Mesenchymal stem cell (in vitro differentiated cells and primary cell): ENCODE data around the gene RFWD3.

Source experiments
- DNase-seq: peaks from one replicate; pipeline ENCODE4 v3.0.0-alpha.2; 2013
- H2AFZ ChIP-seq: one replicate; pipeline ENCODE4 v1.6.1; 2013; ENCODE audit warnings: low read depth, mild to moderate bottlenecking, control low read depth, inconsistent platforms, low read length, moderate library complexity
- H2AK5ac ChIP-seq: 2 replicates; pipeline ENCODE4 v1.6.1; 2013; ENCODE audit warnings: low read length, moderate library complexity, mild to moderate bottlenecking, inconsistent platforms; ENCODE audit not compliant: severe bottlenecking
- H2BK120ac ChIP-seq: one replicate; pipeline ENCODE4 v1.6.1; 2013; ENCODE audit warnings: low read depth, mild to moderate bottlenecking, inconsistent platforms, low read length, moderate library complexity
- H2BK12ac ChIP-seq, 2 experiments: one replicate each; pipeline ENCODE4 v1.6.1; 2013; ENCODE audit warnings: inconsistent platforms in 2 of 2, low read length in 2 of 2, mild to moderate bottlenecking in 2 of 2, moderate library complexity in 2 of 2, control low read depth in 1 of 2
- H2BK15ac ChIP-seq: one replicate; pipeline ENCODE4 v1.6.1; 2013; ENCODE audit warnings: mild to moderate bottlenecking, low read depth, inconsistent platforms; ENCODE audit not compliant: poor library complexity, severe bottlenecking
- H2BK5ac ChIP-seq: 2 replicates; pipeline ENCODE4 v1.6.1; 2013; ENCODE audit warnings: low read depth, mild to moderate bottlenecking, low read length, control low read depth, inconsistent platforms; ENCODE audit not compliant: poor library complexity, severe bottlenecking
- H3K14ac ChIP-seq, 2 experiments: one replicate each; pipeline ENCODE4 v1.6.1; 2013; ENCODE audit warnings: inconsistent platforms in 2 of 2, low read length in 2 of 2, control low read depth in 1 of 2, mild to moderate bottlenecking in 1 of 2, moderate library complexity in 1 of 2
- H3K18ac ChIP-seq, 2 experiments: one replicate each; pipeline ENCODE4 v1.6.1; 2013; ENCODE audit warnings: inconsistent platforms in 2 of 2, low read length in 2 of 2, control low read depth in 1 of 2, low read depth in 1 of 2, mild to moderate bottlenecking in 1 of 2
- H3K23ac ChIP-seq, 2 experiments: one replicate each; pipeline ENCODE4 v1.6.1; 2013; ENCODE audit warnings: inconsistent platforms in 2 of 2, low read length in 2 of 2, mild to moderate bottlenecking in 2 of 2, moderate library complexity in 2 of 2, control low read depth in 1 of 2
- H3K27ac ChIP-seq: 2 replicates; pipeline ENCODE4 v1.5.1; 2013; ENCODE audit warnings: mild to moderate bottlenecking, moderate library complexity, low read length, control low read depth, inconsistent platforms; ENCODE audit not compliant: poor library complexity, severe bottlenecking
- H3K27me3 ChIP-seq, 2 experiments: 2 replicates each; pipeline versions ENCODE4 v1.6.1 to v1.7.0; 2013; ENCODE audit warnings: low read length in 2 of 2, mild to moderate bottlenecking in 2 of 2, moderate library complexity in 2 of 2, control low read depth in 1 of 2, inconsistent platforms in 1 of 2; ENCODE audit not compliant: control insufficient read depth in 1 of 2, insufficient read depth in 1 of 2
- H3K36me3 ChIP-seq, 2 experiments: 2 replicates each; pipeline versions ENCODE4 v1.6.1 to v1.7.0; 2013; ENCODE audit warnings: low read length in 2 of 2, control low read depth in 1 of 2, inconsistent platforms in 1 of 2, low read depth in 1 of 2, mild to moderate bottlenecking in 1 of 2; ENCODE audit not compliant: insufficient read depth in 2 of 2, control insufficient read depth in 1 of 2
- H3K4ac ChIP-seq, 2 experiments: one replicate each; pipeline ENCODE4 v1.6.1; 2013; ENCODE audit warnings: inconsistent platforms in 2 of 2, low read length in 2 of 2, mild to moderate bottlenecking in 2 of 2, moderate library complexity in 2 of 2, control low read depth in 1 of 2, low read depth in 1 of 2
- H3K4me1 ChIP-seq: 2 replicates; pipeline ENCODE4 v1.6.1; 2013; ENCODE audit warnings: low read depth, low read length, control low read depth; ENCODE audit not compliant: control insufficient read depth, insufficient read depth
- H3K4me2 ChIP-seq: 2 replicates; pipeline ENCODE4 v1.6.1; 2013; ENCODE audit warnings: low read length, mild to moderate bottlenecking, inconsistent platforms; ENCODE audit not compliant: poor library complexity, severe bottlenecking
- H3K4me3 ChIP-seq, 2 experiments: 2 replicates each; pipeline versions ENCODE4 v1.5.1 to v1.7.0; 2013; ENCODE audit warnings: low read length in 2 of 2, mild to moderate bottlenecking in 2 of 2, control low read depth in 1 of 2, low read depth in 1 of 2; ENCODE audit not compliant: insufficient read depth in 1 of 2
- H3K79me1 ChIP-seq: replicated peaks from 2 replicates; pipeline ENCODE4 v1.6.1; 2013; ENCODE audit warnings: mild to moderate bottlenecking, control low read depth, low read length, inconsistent platforms; ENCODE audit not compliant: poor library complexity, severe bottlenecking
- H3K9ac ChIP-seq: 2 replicates; pipeline ENCODE4 v1.7.0; 2013; ENCODE audit warnings: mild to moderate bottlenecking, low read length, moderate library complexity
- H3K9me3 ChIP-seq: 2 replicates; pipeline ENCODE4 v1.7.0; 2013; ENCODE audit warnings: mild to moderate bottlenecking, low read length; ENCODE audit not compliant: control insufficient read depth
- H4K8ac ChIP-seq: one replicate; pipeline ENCODE4 v1.6.1; 2013; ENCODE audit warnings: inconsistent platforms, mild to moderate bottlenecking, low read length, moderate library complexity
- H4K91ac ChIP-seq: one replicate; pipeline ENCODE4 v1.6.1; 2013; ENCODE audit warnings: mild to moderate bottlenecking, low read length, inconsistent platforms
- WGBS: methylation state at CpG from one replicate; pipeline ENCODE4 v1.1.7; 2013; ENCODE audit warnings: mixed read lengths; 5-methylcytosine and 5-hydroxymethylcytosine counted together

Gene RFWD3

GRCh38 chr16:74623214-74623838 lies 43.4 kb downstream of the RFWD3 start:
- peaks cover 38 to 72% of the 10 kb centered on the region in 2 experiments for H3K36me3 ChIP-seq
- no peak overlapping the region for H3K4ac ChIP-seq
- H3K9ac ChIP-seq, result no peak overlapping the region
- H2AFZ ChIP-seq, result no peak overlapping the region
- H3K79me1 ChIP-seq, result peaks cover 21% of the 10 kb centered on the region
- H3K18ac ChIP-seq, result no peak overlapping the region
- no peak overlapping the region for H2BK5ac ChIP-seq
- H2AK5ac ChIP-seq, result no peak overlapping the region
- WGBS, result 49% methylated on average over 4 of the region's 4 CpGs
- no peak overlapping the region for H4K91ac ChIP-seq
- peaks cover 15% of the 10 kb centered on the region for H3K4me1 ChIP-seq
- no peaks in the 10 kb centered on the region for H3K9me3 ChIP-seq
- no peak overlapping the region for H3K4me2 ChIP-seq
- no peak overlapping the region for H3K23ac ChIP-seq
- no peak overlapping the region for H3K4me3 ChIP-seq
- H3K14ac ChIP-seq, result no peak overlapping the region
- no peak overlapping the region for H2BK120ac ChIP-seq
- H2BK15ac ChIP-seq, result no peak overlapping the region
- no peak overlapping the region for H4K8ac ChIP-seq
- H3K27me3 ChIP-seq, result no peaks in the 10 kb centered on the region
- no peak overlapping the region for H2BK12ac ChIP-seq
- no peak overlapping the region for H3K27ac ChIP-seq
- peak; percentile 68 for DNase-seq

GRCh38 chr16:74622005-74622404 lies 44.7 kb downstream of the RFWD3 start:
- H4K8ac ChIP-seq, result no peak overlapping the region
- H2BK12ac ChIP-seq, result no peak overlapping the region
- no peak overlapping the region for H3K23ac ChIP-seq
- H3K79me1 ChIP-seq, result peaks cover 17% of the 10 kb centered on the region
- no peak overlapping the region for H4K91ac ChIP-seq
- no peak overlapping the region for H2BK15ac ChIP-seq
- no peaks in the 10 kb centered on the region for H3K27me3 ChIP-seq
- WGBS, result 99% methylated on average over 4 of the region's 4 CpGs
- H2AFZ ChIP-seq, result no peak overlapping the region
- no peak overlapping the region for H3K18ac ChIP-seq
- H2BK5ac ChIP-seq, result no peak overlapping the region
- DNase-seq, result no peak
- no peak overlapping the region for H3K4me3 ChIP-seq
- peaks cover 6% of the 10 kb centered on the region for H3K4me1 ChIP-seq
- peaks cover 32 to 61% of the 10 kb centered on the region in 2 experiments for H3K36me3 ChIP-seq
- no peak overlapping the region for H2AK5ac ChIP-seq
- H2BK120ac ChIP-seq, result no peak overlapping the region
- H3K4ac ChIP-seq, result no peak overlapping the region
- H3K4me2 ChIP-seq, result no peak overlapping the region
- no peak overlapping the region for H3K9ac ChIP-seq
- H3K14ac ChIP-seq, result no peak overlapping the region
- H3K9me3 ChIP-seq, result no peaks in the 10 kb centered on the region
- H3K27ac ChIP-seq, result no peak overlapping the region

GRCh38 chr16:74617206-74617788 lies 49.4 kb downstream of the RFWD3 start:
- H3K27me3 ChIP-seq, result no peaks in the 10 kb centered on the region
- H2AFZ ChIP-seq, result no peak overlapping the region
- 92% methylated on average over 1 of the region's 1 CpG for WGBS
- H4K8ac ChIP-seq, result no peak overlapping the region
- no peak overlapping the region for H4K91ac ChIP-seq
- no peak overlapping the region for H3K27ac ChIP-seq
- H3K4me2 ChIP-seq, result no peak overlapping the region
- peaks cover 13 to 23% of the 10 kb centered on the region in 2 experiments for H3K36me3 ChIP-seq
- no peak overlapping the region for H3K18ac ChIP-seq
- no peak overlapping the region for H2BK5ac ChIP-seq
- no peaks in the 10 kb centered on the region for H3K4me1 ChIP-seq
- H3K14ac ChIP-seq, result no peak overlapping the region
- no peaks in the 10 kb centered on the region for H3K9me3 ChIP-seq
- no peak overlapping the region for H2BK15ac ChIP-seq
- H2AK5ac ChIP-seq, result no peak overlapping the region
- H2BK120ac ChIP-seq, result no peak overlapping the region
- H3K4ac ChIP-seq, result no peak overlapping the region
- H2BK12ac ChIP-seq, result no peak overlapping the region
- no peak overlapping the region for H3K23ac ChIP-seq
- H3K79me1 ChIP-seq, result peaks cover 12% of the 10 kb centered on the region
- DNase-seq, result no peak
- H3K9ac ChIP-seq, result no peak overlapping the region
- no peak overlapping the region for H3K4me3 ChIP-seq

- H2BK5ac ChIP-seq, result no peak overlapping the region
- no peak overlapping the region for H2BK12ac ChIP-seq
- no peak overlapping the region for H4K8ac ChIP-seq
- H3K4me3 ChIP-seq, result no peak overlapping the region
- no peak overlapping the region for H2AK5ac ChIP-seq
- H3K4me2 ChIP-seq, result no peak overlapping the region
- H3K36me3 ChIP-seq, result no peaks in the 10 kb centered on the region
- H4K91ac ChIP-seq, result no peak overlapping the region
- peak; percentile 69 for DNase-seq
- no peak overlapping the region for H2BK15ac ChIP-seq
- no peak overlapping the region for H3K27ac ChIP-seq
- H3K18ac ChIP-seq, result no peak overlapping the region
- no peak overlapping the region for H3K14ac ChIP-seq
- WGBS, result 46% methylated on average over 1 of the region's 1 CpG
- no peak overlapping the region for H3K23ac ChIP-seq
- peaks cover 4% of the 10 kb centered on the region for H3K4me1 ChIP-seq
- H2BK120ac ChIP-seq, result no peak overlapping the region
- H3K27me3 ChIP-seq, result no peaks in the 10 kb centered on the region
- H3K9me3 ChIP-seq, result no peaks in the 10 kb centered on the region
- no peaks in the 10 kb centered on the region for H3K79me1 ChIP-seq
- no peak overlapping the region for H3K9ac ChIP-seq
- H2AFZ ChIP-seq, result no peak overlapping the region
- no peak overlapping the region for H3K4ac ChIP-seq
These were observed 55.0 kb downstream of the RFWD3 start for GRCh38 chr16:74611721-74612120.
